K562 (cell line): ENCODE data around the gene SPZ1. TPM values are rescaled to one million over a fixed set of nuclear protein-coding genes. Genes with fewer than 3 reads are reported as not detected.

Source experiments
- ATAC-seq: fragments of 200-7000 bp; cut with Tn5 transposase; 3 replicates; pipeline ENCODE4 v1.9.1; 2020; ENCODE audit warnings: moderate library complexity
- BruUV-seq: library from RNA; stranded (reverse); fragments of 400-500 nt; replicated peaks from 2 replicates; lab custom pipeline; 2021; lab: Mats Ljungman, UMichigan
- CTCF ChIA-PET: fragments of 300-600 bp; formaldehyde crosslinking; extraction: SDS; loops from one replicate; lab custom pipeline; 2021; ENCODE audit warnings: low intra/inter-chr PET ratio; lab: Yijun Ruan, JAX
- POLR2A ChIA-PET: fragments of 300-600, 350-650 bp; sonication (Branson Sonifier 250); formaldehyde crosslinking; extraction: SDS; loops from one replicate; lab custom pipeline; 2021; ENCODE audit warnings: antibody characterized with exemption, inconsistent platforms; lab: Yijun Ruan, JAX
- DNase-seq, 4 experiments: peaks; one replicate each; pipeline versions ENCODE4 v3.0.0 to v3.0.0-alpha.2; 2011 to 2018; ENCODE audit warnings: low spot score in 3 of 4, mixed read lengths in 3 of 4; ENCODE audit errors: extremely low read depth in 1 of 4
- FAIRE-seq: peaks from 2 replicates; lab custom pipeline; 2011; peaks lifted over from hg19 to GRCh38; lab: Jason Lieb, UNC
- H2AFZ ChIP-seq: 2 replicates; pipeline ENCODE4 v1.6.0; 2011; ENCODE audit warnings: low read depth, low read length, control low read depth, inconsistent platforms
- H3K27ac ChIP-seq: fragments of 200-600 bp; 3 replicates; pipeline ENCODE4 v1.8.0; 2011; ENCODE audit warnings: low read depth, mild to moderate bottlenecking, control low read depth, inconsistent platforms, low read length, moderate library complexity, mixed read lengths; ENCODE audit errors: extremely low read depth
- H3K27me3 ChIP-seq, 2 experiments: fragments of 300-600 bp in 1 of 2; 2 replicates in 1 of 2; 3 replicates in 1 of 2; pipeline versions ENCODE4 v1.6.0 to v1.8.0; 2011; ENCODE audit warnings: inconsistent platforms in 2 of 2, low read length in 2 of 2, mild to moderate bottlenecking in 1 of 2, mixed read lengths in 1 of 2, moderate library complexity in 1 of 2; ENCODE audit not compliant: control insufficient read depth in 2 of 2, insufficient read depth in 2 of 2
- H3K36me3 ChIP-seq: fragments of 300-600 bp; 3 replicates; pipeline ENCODE4 v1.8.0; 2011; ENCODE audit warnings: mild to moderate bottlenecking, low read length, inconsistent platforms; ENCODE audit not compliant: control insufficient read depth, insufficient read depth
- H3K4me1 ChIP-seq, 2 experiments: fragments of 200-600 bp in 1 of 2; replicated peaks in 1 of 2; 2 replicates in 1 of 2; 3 replicates in 1 of 2; pipeline versions ENCODE4 v1.5.1 to v1.8.0; 2011; ENCODE audit warnings: inconsistent platforms in 2 of 2, low read length in 2 of 2, mild to moderate bottlenecking in 1 of 2, mixed read lengths in 1 of 2, moderate library complexity in 1 of 2; ENCODE audit not compliant: control insufficient read depth in 2 of 2, insufficient read depth in 2 of 2
- H3K4me2 ChIP-seq: 2 replicates; pipeline ENCODE4 v1.6.1; 2011; ENCODE audit warnings: low read length, control low read depth, inconsistent platforms, mixed read lengths; ENCODE audit not compliant: insufficient read depth
- H3K4me3 ChIP-seq: fragments of 200-600 bp; sonication (generic), shearing (Covaris generic); 2 replicates; pipeline ENCODE4 v1.5.1; 2016; ENCODE audit warnings: control low read depth, inconsistent platforms
- H3K79me2 ChIP-seq: fragments of 200-600 bp; 3 replicates; pipeline ENCODE4 v1.8.0; 2011; ENCODE audit warnings: low read length, inconsistent platforms; ENCODE audit not compliant: control insufficient read depth, insufficient read depth
- H3K9ac ChIP-seq, 2 experiments: 2 replicates each; pipeline versions ENCODE4 v1.6.0 to v1.6.1; 2011; ENCODE audit warnings: low read depth in 2 of 2, low read length in 2 of 2, control low read depth in 1 of 2, inconsistent platforms in 1 of 2, mild to moderate bottlenecking in 1 of 2, mixed read lengths in 1 of 2; ENCODE audit not compliant: insufficient read depth in 1 of 2
- H3K9me1 ChIP-seq: one replicate; pipeline ENCODE4 v1.6.0; 2011; ENCODE audit warnings: inconsistent platforms, mild to moderate bottlenecking, low read length, moderate library complexity; ENCODE audit not compliant: control insufficient read depth, insufficient read depth
- H3K9me3 ChIP-seq: replicated peaks from 2 replicates; pipeline ENCODE4 v1.5.1; 2011; ENCODE audit warnings: low read depth, low read length, inconsistent platforms; ENCODE audit not compliant: control insufficient read depth, insufficient read depth
- H4K20me1 ChIP-seq: replicated peaks from 2 replicates; pipeline ENCODE4 v1.6.1; 2011; ENCODE audit warnings: low read length, inconsistent platforms, mixed read lengths; ENCODE audit not compliant: control insufficient read depth, insufficient read depth
- ATF6 ChIP-seq: sonication (generic); formaldehyde crosslinking; IDR thresholded peaks from 2 replicates; pipeline ENCODE4 v1.4.0; 2020; ENCODE audit warnings: mild to moderate bottlenecking, missing genetic modification reagents
- C11orf30 ChIP-seq: fragments of 450-650 bp; IDR thresholded peaks from 2 replicates; pipeline ENCODE4 v1.6.1; 2016; ENCODE audit warnings: low read depth, mild to moderate bottlenecking
- ELK3 ChIP-seq: fragments of 450-650 bp; formaldehyde crosslinking; IDR thresholded peaks from 2 replicates; pipeline ENCODE4 v1.4.0; 2020; ENCODE audit warnings: mild to moderate bottlenecking
- in situ Hi-C: fragments of 300-500 bp; cut with MboI; formaldehyde crosslinking; loops from 4 replicates; pipeline ENCODE4 v1.15.0; 2018; ENCODE audit warnings: inconsistent platforms, mixed read lengths
- intact Hi-C: fragments of 100-400 bp; cut with micrococcal nuclease; formaldehyde crosslinking; loops from 2 replicates; pipeline ENCODE4 v1.14.2; 2022
- polyA plus RNA-seq, 8 experiments: library from polyadenylated mRNA; depleted of rRNA in 4 of 8; stranded (reverse) in 5 of 8; unstranded in 3 of 8; fragments of >200 nt; fragmentation: Nextera tagmentation in 2 of 8; fragmentation: Illumina TruSeq in 1 of 8; extraction: Ambion mirVana in 2 of 8; extraction: Trizol in 1 of 8; gene quantifications; 2 replicates each; pipeline versions ENCODE4 v1.2.1 to v1.2.3, GENCODE V29; 2011 to 2014; ENCODE audit warnings: inconsistent platforms in 1 of 8, missing spikeins in 1 of 8
- total RNA-seq, 7 experiments: library from RNA; depleted of rRNA in 6 of 7; stranded (reverse); fragments of >200 nt in 6 of 7; fragmentation: Illumina TruSeq in 2 of 7; extraction: Trizol in 2 of 7; gene quantifications; 2 replicates each; pipeline versions ENCODE4 v1.2.1 to v1.2.3, GENCODE V29; 2011 to 2021; ENCODE audit warnings: low replicate concordance in 1 of 7
- TF ChIP-seq, protein P1 (sequence below), 2 experiments: fragments of 450-650 bp; formaldehyde crosslinking in 1 of 2; IDR thresholded peaks; 2 replicates each; pipeline versions ENCODE4 v1.4.0 to v1.6.1; 2014 to 2020; ENCODE audit warnings: mild to moderate bottlenecking in 2 of 2, borderline replicate concordance in 1 of 2, low read depth in 1 of 2
- TF ChIP-seq, protein P2 (sequence below): fragments of 450-650 bp; IDR thresholded peaks from 2 replicates; pipeline ENCODE4 v1.6.1; 2016; ENCODE audit warnings: mild to moderate bottlenecking
- TF ChIP-seq, protein P3 (sequence below): fragments of 450-650 bp; IDR thresholded peaks from 2 replicates; pipeline ENCODE4 v1.6.1; 2016; ENCODE audit warnings: antibody characterized with exemption

The SPZ1 gene
- total and polyA plus RNA-seq, 9 of the 15 experiments (the other 6 are each of a cell fraction or from before 2014, with no cell fraction given): not detected

- ATAC-seq (no peak), FAIRE-seq (no peak), DNase-seq (no peak)
- no peaks in the 10 kb centered on the region for H3K4me1 ChIP-seq
- BruUV-seq: no TSS peak
- no peaks in the 10 kb centered on the region for H4K20me1 ChIP-seq
- intact Hi-C loops (no loop called here), in situ Hi-C loops (no loop called here)
- H3K9me3 ChIP-seq: no peaks in the 10 kb centered on the region
- no peaks in the 10 kb centered on the region for H3K27me3 ChIP-seq
- no peaks in the 10 kb centered on the region for H3K36me3 ChIP-seq
- ChIA-PET POLR2A (no interaction called here), CTCF (no interaction called here)
- no peak overlapping the region for H2AFZ ChIP-seq
- no peak overlapping the region for H3K4me3 ChIP-seq
- H3K4me2 ChIP-seq: no peak overlapping the region
- no peak overlapping the region for H3K9ac ChIP-seq
- no peaks in the 10 kb centered on the region for H3K9me1 ChIP-seq
- no peak overlapping the region for H3K27ac ChIP-seq
- no peaks in the 10 kb centered on the region for H3K79me2 ChIP-seq
- TF ChIP-seq, protein P1, sequence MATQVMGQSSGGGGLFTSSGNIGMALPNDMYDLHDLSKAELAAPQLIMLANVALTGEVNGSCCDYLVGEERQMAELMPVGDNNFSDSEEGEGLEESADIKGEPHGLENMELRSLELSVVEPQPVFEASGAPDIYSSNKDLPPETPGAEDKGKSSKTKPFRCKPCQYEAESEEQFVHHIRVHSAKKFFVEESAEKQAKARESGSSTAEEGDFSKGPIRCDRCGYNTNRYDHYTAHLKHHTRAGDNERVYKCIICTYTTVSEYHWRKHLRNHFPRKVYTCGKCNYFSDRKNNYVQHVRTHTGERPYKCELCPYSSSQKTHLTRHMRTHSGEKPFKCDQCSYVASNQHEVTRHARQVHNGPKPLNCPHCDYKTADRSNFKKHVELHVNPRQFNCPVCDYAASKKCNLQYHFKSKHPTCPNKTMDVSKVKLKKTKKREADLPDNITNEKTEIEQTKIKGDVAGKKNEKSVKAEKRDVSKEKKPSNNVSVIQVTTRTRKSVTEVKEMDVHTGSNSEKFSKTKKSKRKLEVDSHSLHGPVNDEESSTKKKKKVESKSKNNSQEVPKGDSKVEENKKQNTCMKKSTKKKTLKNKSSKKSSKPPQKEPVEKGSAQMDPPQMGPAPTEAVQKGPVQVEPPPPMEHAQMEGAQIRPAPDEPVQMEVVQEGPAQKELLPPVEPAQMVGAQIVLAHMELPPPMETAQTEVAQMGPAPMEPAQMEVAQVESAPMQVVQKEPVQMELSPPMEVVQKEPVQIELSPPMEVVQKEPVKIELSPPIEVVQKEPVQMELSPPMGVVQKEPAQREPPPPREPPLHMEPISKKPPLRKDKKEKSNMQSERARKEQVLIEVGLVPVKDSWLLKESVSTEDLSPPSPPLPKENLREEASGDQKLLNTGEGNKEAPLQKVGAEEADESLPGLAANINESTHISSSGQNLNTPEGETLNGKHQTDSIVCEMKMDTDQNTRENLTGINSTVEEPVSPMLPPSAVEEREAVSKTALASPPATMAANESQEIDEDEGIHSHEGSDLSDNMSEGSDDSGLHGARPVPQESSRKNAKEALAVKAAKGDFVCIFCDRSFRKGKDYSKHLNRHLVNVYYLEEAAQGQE (IDR thresholded peaks at IDR 0.05; ENCODE audit: borderline replicate concordance): no peak
- TF ChIP-seq, protein P1 (CRISPR knock-in tag; IDR thresholded peaks at IDR 0.05; ENCODE audit: low read depth): no peak
- TF ChIP-seq C11orf30 (no peak), ATF6 (no peak), ELK3 (CRISPR knock-in tag) (no peak)
- TF ChIP-seq, protein P2, sequence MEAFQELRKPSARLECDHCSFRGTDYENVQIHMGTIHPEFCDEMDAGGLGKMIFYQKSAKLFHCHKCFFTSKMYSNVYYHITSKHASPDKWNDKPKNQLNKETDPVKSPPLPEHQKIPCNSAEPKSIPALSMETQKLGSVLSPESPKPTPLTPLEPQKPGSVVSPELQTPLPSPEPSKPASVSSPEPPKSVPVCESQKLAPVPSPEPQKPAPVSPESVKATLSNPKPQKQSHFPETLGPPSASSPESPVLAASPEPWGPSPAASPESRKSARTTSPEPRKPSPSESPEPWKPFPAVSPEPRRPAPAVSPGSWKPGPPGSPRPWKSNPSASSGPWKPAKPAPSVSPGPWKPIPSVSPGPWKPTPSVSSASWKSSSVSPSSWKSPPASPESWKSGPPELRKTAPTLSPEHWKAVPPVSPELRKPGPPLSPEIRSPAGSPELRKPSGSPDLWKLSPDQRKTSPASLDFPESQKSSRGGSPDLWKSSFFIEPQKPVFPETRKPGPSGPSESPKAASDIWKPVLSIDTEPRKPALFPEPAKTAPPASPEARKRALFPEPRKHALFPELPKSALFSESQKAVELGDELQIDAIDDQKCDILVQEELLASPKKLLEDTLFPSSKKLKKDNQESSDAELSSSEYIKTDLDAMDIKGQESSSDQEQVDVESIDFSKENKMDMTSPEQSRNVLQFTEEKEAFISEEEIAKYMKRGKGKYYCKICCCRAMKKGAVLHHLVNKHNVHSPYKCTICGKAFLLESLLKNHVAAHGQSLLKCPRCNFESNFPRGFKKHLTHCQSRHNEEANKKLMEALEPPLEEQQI: no peak
- TF ChIP-seq, protein P3, sequence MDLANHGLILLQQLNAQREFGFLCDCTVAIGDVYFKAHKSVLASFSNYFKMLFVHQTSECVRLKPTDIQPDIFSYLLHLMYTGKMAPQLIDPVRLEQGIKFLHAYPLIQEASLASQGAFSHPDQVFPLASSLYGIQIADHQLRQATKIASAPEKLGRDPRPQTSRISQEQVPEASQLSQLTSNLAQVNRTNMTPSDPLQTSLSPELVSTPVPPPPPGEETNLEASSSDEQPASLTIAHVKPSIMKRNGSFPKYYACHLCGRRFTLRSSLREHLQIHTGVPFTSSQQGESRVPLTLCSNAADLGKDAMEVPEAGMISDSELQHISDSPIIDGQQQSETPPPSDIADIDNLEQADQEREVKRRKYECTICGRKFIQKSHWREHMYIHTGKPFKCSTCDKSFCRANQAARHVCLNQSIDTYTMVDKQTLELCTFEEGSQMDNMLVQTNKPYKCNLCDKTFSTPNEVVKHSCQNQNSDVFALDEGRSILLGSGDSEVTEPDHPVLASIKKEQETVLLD: peak; percentile 44; the same call in 1 of the 2 replicates
Observed at GRCh38 chr5:80360914-80361444, 41.2 kb downstream of the SPZ1 start.
